ENCODE data around the gene AKIRIN1. TPM values are rescaled to one million over a fixed set of nuclear protein-coding genes. Genes with fewer than 3 reads are reported as not detected.

Gene AKIRIN1
- total RNA-seq, result 37.2 and 46.3 TPM in 2 replicates

DNA sequence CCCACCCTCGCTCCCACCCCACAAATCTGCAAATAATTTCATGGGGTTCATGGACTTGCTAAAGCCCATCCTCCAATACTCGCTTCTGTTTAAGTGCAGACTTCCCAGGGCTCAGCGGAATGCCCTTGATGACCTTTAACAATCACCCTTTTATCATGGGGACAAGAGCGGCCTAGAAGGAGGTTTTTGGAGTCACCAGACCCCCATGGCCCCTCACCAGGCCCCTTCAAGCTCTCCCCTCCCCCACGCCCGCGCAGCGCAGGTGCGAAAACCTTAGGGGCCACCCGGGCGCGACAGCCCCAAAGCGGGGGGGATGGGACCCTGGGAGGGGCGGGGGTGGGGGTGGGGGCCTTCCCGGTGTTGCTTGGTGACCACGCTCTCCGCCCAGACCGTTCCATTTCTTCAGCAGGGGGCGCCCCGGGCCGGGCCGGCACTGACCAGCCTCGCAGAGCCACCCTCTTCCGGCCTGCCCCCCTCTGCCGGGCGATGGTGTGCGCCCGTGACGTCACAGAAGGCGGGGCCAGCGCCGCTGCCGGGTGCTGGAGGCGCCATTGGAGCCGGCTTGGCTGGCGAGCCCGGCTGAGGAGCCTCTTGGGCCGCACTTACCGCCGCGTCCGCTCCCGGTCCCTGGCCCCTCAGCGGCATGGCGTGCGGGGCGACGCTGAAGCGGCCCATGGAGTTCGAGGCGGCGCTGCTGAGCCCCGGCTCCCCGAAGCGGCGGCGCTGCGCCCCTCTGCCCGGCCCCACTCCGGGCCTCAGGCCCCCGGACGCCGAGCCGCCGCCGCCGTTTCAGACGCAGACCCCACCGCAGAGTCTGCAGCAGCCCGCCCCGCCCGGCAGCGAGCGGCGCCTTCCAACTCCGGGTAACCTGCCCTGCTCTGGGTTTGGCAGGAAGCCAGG is at the start of gene AKIRIN1:
AKIRIN1 (plus strand) TSS at position 539 of the 900 bp plus-strand sequence; CDS start at position 644, 105 bp downstream.

DNA sequence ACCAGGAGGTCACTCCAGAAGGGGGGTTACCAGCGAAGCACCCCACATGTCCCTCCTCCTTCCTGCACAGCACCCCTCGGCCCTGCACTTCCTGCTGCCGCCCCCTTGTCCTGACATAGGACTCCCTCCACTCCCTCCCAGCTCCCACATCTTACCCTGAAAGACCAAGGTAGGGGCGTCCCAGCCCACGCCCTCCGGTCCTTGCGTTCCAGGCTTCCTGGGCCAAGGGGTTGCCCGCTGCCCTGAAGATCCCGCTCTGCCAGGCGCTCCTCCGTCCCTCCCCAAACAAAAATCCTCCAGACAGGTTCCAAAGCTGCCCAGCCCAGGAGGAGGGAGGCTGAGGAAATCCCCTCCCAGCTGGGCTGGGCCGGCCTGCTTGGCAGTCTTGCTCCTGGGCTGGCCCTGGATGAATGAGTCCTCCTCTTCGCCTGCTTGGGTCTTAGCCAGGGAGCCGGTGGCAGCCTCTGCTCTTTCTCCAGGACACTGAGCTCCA is 49.5 kb upstream of the AKIRIN1 start, which contains the start of gene RHBDL2:
RHBDL2 (minus strand) TSS at position 304 of the 493 bp plus-strand sequence. CDS start 22,618 bp downstream, outside the sequence.

DNA sequence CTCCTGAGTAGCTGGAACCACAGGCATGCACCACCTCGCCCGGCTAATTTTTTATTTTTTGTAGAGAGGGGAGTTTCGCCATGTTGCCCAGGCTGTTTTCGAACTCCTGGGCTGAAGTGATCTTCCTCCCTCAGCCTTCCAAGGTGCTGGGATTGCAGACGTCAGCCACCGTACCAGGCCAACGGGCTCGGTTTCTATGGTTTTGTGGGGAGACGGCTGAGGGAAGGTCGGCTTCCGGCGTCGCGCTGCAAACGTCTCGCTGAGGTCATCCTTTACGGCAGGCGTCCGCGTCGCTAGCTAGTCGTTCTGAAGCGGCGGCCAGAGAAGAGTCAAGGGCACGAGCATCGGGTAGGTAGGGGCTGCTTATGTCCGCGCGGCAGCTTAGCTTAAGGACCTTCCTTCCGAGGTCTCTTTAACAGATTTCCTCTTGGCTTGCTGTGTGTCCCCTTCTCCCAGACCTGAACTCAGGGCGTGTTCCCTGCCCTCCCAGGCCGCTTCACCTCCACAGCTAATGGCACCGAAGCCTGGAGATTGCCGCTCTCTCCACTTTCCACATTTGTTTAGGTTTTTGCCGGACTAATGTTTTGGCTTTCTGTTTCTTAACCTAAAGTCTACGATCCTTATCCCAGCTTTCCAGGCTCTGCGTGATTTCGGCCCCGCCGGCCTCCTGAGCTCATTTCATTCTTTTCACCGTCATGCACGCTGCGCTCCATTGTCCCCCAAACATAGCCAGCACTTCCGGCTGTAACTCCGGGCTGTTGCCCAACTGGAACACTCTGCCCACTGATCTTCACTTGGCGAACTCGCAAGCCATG is 35.2 kb downstream of the AKIRIN1 start, which contains the start of gene NDUFS5:
NDUFS5 (plus strand) TSS at position 300 of the 815 bp plus-strand sequence. CDS start 2,375 bp downstream, outside the sequence.

Other genes starting within 250 kb of the AKIRIN1 start
- 7.7 and 16.0 TPM in 2 replicates for gene RRAGC, start 131.5 kb upstream of the AKIRIN1 start, total RNA-seq
- gene MYCBP, start 117.9 kb upstream of the AKIRIN1 start, total RNA-seq, result 3.7 and 15.8 TPM in 2 replicates
- not detected in 2 replicates for gene GJA9, start 109.7 kb upstream of the AKIRIN1 start, total RNA-seq
- not detected in 2 replicates for gene RHBDL2, start 49.4 kb upstream of the AKIRIN1 start, total RNA-seq
- 184 and 268 TPM in 2 replicates for gene NDUFS5, start 35.1 kb downstream of the AKIRIN1 start, total RNA-seq
- gene MACF1, start 213.4 kb downstream of the AKIRIN1 start, total RNA-seq, result 198 and 208 TPM in 2 replicates

All from mesangial cell (primary cell).